HEK293 (cell line): ENCODE measurements around the gene FLNA.

Experiments used
- CTCF ChIA-PET: fragments of 350-600 bp; formaldehyde crosslinking; extraction: SDS; loops from one replicate; lab custom pipeline; 2021; ENCODE audit warnings: antibody characterized with exemption; lab: Yijun Ruan, JAX
- POLR2A ChIA-PET: fragments of 300-600 bp; formaldehyde crosslinking; extraction: SDS; loops from one replicate; lab custom pipeline; 2020; ENCODE audit warnings: antibody characterized with exemption, inconsistent platforms; lab: Yijun Ruan, JAX
- H3K27ac ChIP-seq: fragments of 200-500 bp; sonication (Bioruptor generic); 2 replicates; pipeline ENCODE4 v1.5.1; 2014; ENCODE audit warnings: low read depth, low read length, control low read depth, inconsistent platforms; ENCODE audit errors: extremely low read depth
- H3K36me3 ChIP-seq, 2 experiments: fragments of 200-500 bp in 1 of 2; sonication (Bioruptor generic) in 1 of 2; 1 replicate in 1 of 2; 2 replicates in 1 of 2; pipeline ENCODE4 v1.5.1; 2014 to 2017; ENCODE audit warnings: inconsistent platforms in 2 of 2, low read length in 2 of 2; ENCODE audit not compliant: control insufficient read depth in 2 of 2, insufficient read depth in 1 of 2
- H3K4me1 ChIP-seq: fragments of 200-500 bp; sonication (Bioruptor generic); 2 replicates; pipeline ENCODE4 v1.5.1; 2014; ENCODE audit warnings: mild to moderate bottlenecking, low read length, inconsistent platforms; ENCODE audit not compliant: control insufficient read depth, insufficient read depth
- H3K4me3 ChIP-seq: 2 replicates; pipeline ENCODE4 v1.5.1; 2011; ENCODE audit warnings: low read depth, mild to moderate bottlenecking, control low read depth, low read length, moderate library complexity
- H3K9me3 ChIP-seq: fragments of 200-500 bp; sonication (Bioruptor generic); 2 replicates; pipeline ENCODE4 v1.5.1; 2014; ENCODE audit warnings: low read depth, low read length, inconsistent platforms; ENCODE audit not compliant: control insufficient read depth, insufficient read depth
- AEBP2 ChIP-seq: fragments of 450-650 bp; formaldehyde crosslinking; IDR thresholded peaks from 2 replicates; pipeline ENCODE4 v1.5.1; 2016; ENCODE audit warnings: missing biosample characterization, missing genetic modification characterization, borderline replicate concordance
- FEZF1 ChIP-seq: fragments of 450-650 bp; formaldehyde crosslinking; IDR thresholded peaks from 2 replicates; pipeline ENCODE4 v1.5.1; 2016; ENCODE audit warnings: missing biosample characterization, missing genetic modification characterization
- PRDM10 ChIP-seq: fragments of 450-650 bp; formaldehyde crosslinking; IDR thresholded peaks from 2 replicates; pipeline ENCODE4 v1.5.1; 2016; ENCODE audit warnings: missing biosample characterization, missing genetic modification characterization
- SCRT1 ChIP-seq: fragments of 450-650 bp; formaldehyde crosslinking; IDR thresholded peaks from 2 replicates; pipeline ENCODE4 v1.5.1; 2016; ENCODE audit warnings: missing biosample characterization, missing genetic modification characterization, borderline replicate concordance
- TRIM28 ChIP-seq: IDR thresholded peaks from 2 replicates; pipeline ENCODE4 v1.6.1; 2011; ENCODE audit warnings: low read length, control low read depth, borderline replicate concordance
- ZBTB10 ChIP-seq: fragments of 450-650 bp; formaldehyde crosslinking; IDR thresholded peaks from 2 replicates; pipeline ENCODE4 v1.5.1; 2016; ENCODE audit warnings: missing biosample characterization, missing genetic modification characterization
- ZFHX2 ChIP-seq: fragments of 450-650 bp; formaldehyde crosslinking; conservative IDR thresholded peaks from 2 replicates; pipeline ENCODE4 v1.5.1; 2016; ENCODE audit warnings: missing biosample characterization, missing genetic modification characterization
- ZNF132 ChIP-seq: fragments of 450-650 bp; formaldehyde crosslinking; IDR thresholded peaks from 2 replicates; pipeline ENCODE4 v1.5.1; 2017; ENCODE audit warnings: missing biosample characterization, missing genetic modification characterization, borderline replicate concordance
- ZNF174 ChIP-seq: fragments of 450-650 bp; formaldehyde crosslinking; IDR thresholded peaks from 2 replicates; pipeline ENCODE4 v1.5.0; 2017; ENCODE audit warnings: missing biosample characterization, mild to moderate bottlenecking, missing genetic modification characterization
- ZNF214 ChIP-seq: fragments of 450-650 bp; formaldehyde crosslinking; IDR thresholded peaks from 2 replicates; pipeline ENCODE4 v1.5.1; 2017; ENCODE audit warnings: missing biosample characterization, mild to moderate bottlenecking, missing genetic modification characterization, borderline replicate concordance
- ZNF221 ChIP-seq: fragments of 450-650 bp; formaldehyde crosslinking; IDR thresholded peaks from 2 replicates; pipeline ENCODE4 v1.5.1; 2017; ENCODE audit warnings: missing biosample characterization, missing genetic modification characterization, borderline replicate concordance
- ZNF223 ChIP-seq: fragments of 450-650 bp; formaldehyde crosslinking; IDR thresholded peaks from 2 replicates; pipeline ENCODE4 v1.5.1; 2016; ENCODE audit warnings: missing biosample characterization, missing genetic modification characterization
- ZNF23 ChIP-seq: fragments of 450-650 bp; formaldehyde crosslinking; IDR thresholded peaks from 2 replicates; pipeline ENCODE4 v1.5.1; 2016; ENCODE audit warnings: missing biosample characterization, missing genetic modification characterization, borderline replicate concordance
- ZNF394 ChIP-seq: fragments of 450-650 bp; formaldehyde crosslinking; IDR thresholded peaks from 2 replicates; pipeline ENCODE4 v1.5.1; 2016; ENCODE audit warnings: missing biosample characterization, missing genetic modification characterization, mild to moderate bottlenecking, moderate library complexity, borderline replicate concordance
- ZNF48 ChIP-seq: fragments of 450-650 bp; formaldehyde crosslinking; IDR thresholded peaks from 2 replicates; pipeline ENCODE4 v1.5.1; 2016; ENCODE audit warnings: missing biosample characterization, missing genetic modification characterization
- ZNF560 ChIP-seq: fragments of 450-650 bp; formaldehyde crosslinking; IDR thresholded peaks from 2 replicates; pipeline ENCODE4 v1.5.1; 2017; ENCODE audit warnings: missing biosample characterization, missing genetic modification characterization, borderline replicate concordance
- ZNF596 ChIP-seq: fragments of 450-650 bp; IDR thresholded peaks from 2 replicates; pipeline ENCODE4 v1.5.0; 2018; ENCODE audit warnings: missing biosample characterization, mild to moderate bottlenecking, missing genetic modification characterization, moderate library complexity
- ZNF626 ChIP-seq: fragments of 450-650 bp; sonication (Bioruptor Pico); formaldehyde crosslinking; IDR thresholded peaks from 2 replicates; pipeline ENCODE4 v1.5.1; 2018; ENCODE audit warnings: missing biosample characterization, missing genetic modification characterization, inconsistent platforms
- ZNF791 ChIP-seq: fragments of 450-650 bp; formaldehyde crosslinking; IDR thresholded peaks from 2 replicates; pipeline ENCODE4 v1.5.1; 2016; ENCODE audit warnings: missing biosample characterization, missing genetic modification characterization

Gene FLNA

GRCh38 chrX:154313147-154313546 is 61.3 kb downstream of the FLNA start (continued):
- TF ChIP-seq PRDM10 (tag by site-specific recombination): no peak
- TF ChIP-seq ZNF174 (tag by site-specific recombination): no peak
- TF ChIP-seq ZNF214 (tag by site-specific recombination): no peak
- TF ChIP-seq, all 188 proteins: peak for 0

GRCh38 chrX:154312116-154312515 is 62.3 kb downstream of the FLNA start:
- Histone ChIP-seq H3K36me3 (no peaks in the 10 kb centered on the region), H3K4me3 (no peak overlapping the region), H3K9me3 (no peaks in the 10 kb centered on the region), H3K4me1 (no peaks in the 10 kb centered on the region), H3K27ac (no peak overlapping the region)
- ChIA-PET CTCF (no interaction called here), POLR2A (no interaction called here)
- TF ChIP-seq ZNF223 (tag by site-specific recombination) (no peak), ZNF626 (tag by site-specific recombination) (no peak), FEZF1 (no peak), ZNF791 (tag by site-specific recombination) (no peak)

- Histone ChIP-seq H3K9me3 (no peaks in the 10 kb centered on the region), H3K36me3 (no peaks in the 10 kb centered on the region), H3K4me1 (no peaks in the 10 kb centered on the region), H3K27ac (no peak overlapping the region), H3K4me3 (no peak overlapping the region)
- CTCF ChIA-PET: interaction anchor here (0.6 to 0.7 kb wide), 2 partner anchors 106 to 197 kb away, joined by 3 read pairs; no protein-coding TSS in a partner anchor
- no peak for TF ChIP-seq ZNF394 (tag by site-specific recombination)
- no peak for TF ChIP-seq ZNF132
- TF ChIP-seq AEBP2 (tag by site-specific recombination): no peak
- no peak for TF ChIP-seq ZNF560 (tag by site-specific recombination)
- no peak for TF ChIP-seq SCRT1 (tag by site-specific recombination)
- no peak for TF ChIP-seq ZNF23 (tag by site-specific recombination)
- no peak for TF ChIP-seq TRIM28
- no peak for TF ChIP-seq ZFHX2 (tag by site-specific recombination)
- no peak for TF ChIP-seq ZNF221 (tag by site-specific recombination)
- no peak for TF ChIP-seq ZNF48 (tag by site-specific recombination)
- TF ChIP-seq ZBTB10: no peak
- no peak for TF ChIP-seq ZNF596 (tag by site-specific recombination)
- POLR2A ChIA-PET: no interaction called here
Measured at GRCh38 chrX:154310616-154311536, 63.6 kb downstream of the FLNA start.
